IPS-20b (cell line): Measurements from ENCODE around the gene AFF3.
"Not testable (repeated sequence)": the region's sequence is repeated elsewhere in the genome, so short reads cannot be mapped to it uniquely, and the experiment has no call there.

ENCODE experiments used
- H3K27ac ChIP-seq: one replicate; pipeline ENCODE4 v1.5.1; 2013; ENCODE audit warnings: low read length
- H3K27me3 ChIP-seq: 2 replicates; pipeline ENCODE4 v1.6.1; 2013; ENCODE audit warnings: mild to moderate bottlenecking, low read length, inconsistent platforms; ENCODE audit not compliant: insufficient read depth
- H3K36me3 ChIP-seq: 2 replicates; pipeline ENCODE4 v1.6.1; 2013; ENCODE audit warnings: low read depth, mild to moderate bottlenecking, inconsistent platforms, low read length, moderate library complexity; ENCODE audit not compliant: insufficient read depth
- H3K4me1 ChIP-seq: 2 replicates; pipeline ENCODE4 v1.6.1; 2013; ENCODE audit warnings: mild to moderate bottlenecking, control low read depth, inconsistent platforms, low read length, moderate library complexity; ENCODE audit not compliant: insufficient read depth
- H3K4me3 ChIP-seq: 2 replicates; pipeline ENCODE4 v1.5.1; 2013; ENCODE audit warnings: mild to moderate bottlenecking, low read length, inconsistent platforms
- H3K9ac ChIP-seq: 2 replicates; pipeline ENCODE4 v1.6.1; 2013; ENCODE audit warnings: low read depth, mild to moderate bottlenecking, inconsistent platforms, low read length, moderate library complexity
- H3K9me3 ChIP-seq: 2 replicates; pipeline ENCODE4 v1.6.1; 2013; ENCODE audit warnings: mild to moderate bottlenecking, low read depth, low read length, inconsistent platforms; ENCODE audit not compliant: insufficient read depth

Gene AFF3

GRCh38 chr2:100121124-100121718, 21.2 kb downstream of the AFF3 start:
- H3K4me1 ChIP-seq: no peaks in the 10 kb centered on the region
- H3K9me3 ChIP-seq: peaks cover 9% of the 10 kb centered on the region
- H3K27ac ChIP-seq: no peak overlapping the region
- peaks cover 100% of the 10 kb centered on the region for H3K27me3 ChIP-seq
- H3K9ac ChIP-seq: no peak overlapping the region
- H3K36me3 ChIP-seq: no peaks in the 10 kb centered on the region
- no peak overlapping the region for H3K4me3 ChIP-seq

- H3K27ac ChIP-seq: no peak overlapping the region
- H3K4me1 ChIP-seq: no peaks in the 10 kb centered on the region
- no peak overlapping the region for H3K4me3 ChIP-seq
- peaks cover 9% of the 10 kb centered on the region for H3K9me3 ChIP-seq
- no peak overlapping the region for H3K9ac ChIP-seq
- no peaks in the 10 kb centered on the region for H3K36me3 ChIP-seq
- H3K27me3 ChIP-seq: peaks cover 100% of the 10 kb centered on the region
Observed at GRCh38 chr2:100119235-100119634, 23.2 kb downstream of the AFF3 start.

- Histone ChIP-seq H3K4me3 (no peak overlapping the region), H3K36me3 (no peaks in the 10 kb centered on the region), H3K9ac (no peak overlapping the region), H3K9me3 (peaks cover 9% of the 10 kb centered on the region), H3K27me3 (peaks cover 99% of the 10 kb centered on the region), H3K27ac (no peak overlapping the region), H3K4me1 (no peaks in the 10 kb centered on the region)
Observed at GRCh38 chr2:100113990-100114433, 28.4 kb downstream of the AFF3 start.

GRCh38 chr2:100110614-100111000, 31.8 kb downstream of the AFF3 start:
- H3K27ac ChIP-seq: no peak overlapping the region
- H3K4me1 ChIP-seq: peaks cover 9% of the 10 kb centered on the region; the same call in 1 of the 2 replicates
- H3K9ac ChIP-seq: no peak overlapping the region
- H3K27me3 ChIP-seq: peaks cover 99% of the 10 kb centered on the region
- no peaks in the 10 kb centered on the region for H3K36me3 ChIP-seq
- no peak overlapping the region for H3K4me3 ChIP-seq
- no peaks in the 10 kb centered on the region for H3K9me3 ChIP-seq

GRCh38 chr2:100109986-100110613, 32.3 kb downstream of the AFF3 start:
- Histone ChIP-seq H3K27ac (no peak overlapping the region), H3K4me3 (no peak overlapping the region), H3K4me1 (peaks cover 13% of the 10 kb centered on the region; the same call in 1 of the 2 replicates)

GRCh38 chr2:100108648-100109020, 33.8 kb downstream of the AFF3 start:
- H3K9me3 ChIP-seq, H3K27ac ChIP-seq, H3K36me3 ChIP-seq, H3K4me3 ChIP-seq, H3K9ac ChIP-seq: not testable (repeated sequence)
- Histone ChIP-seq H3K4me1 (peaks cover 13% of the 10 kb centered on the region; the same call in 1 of the 2 replicates), H3K27me3 (peaks cover 90% of the 10 kb centered on the region)

More at GRCh38 chr2:100109986-100110613, 32.3 kb downstream of the AFF3 start:
- Histone ChIP-seq H3K36me3 (no peaks in the 10 kb centered on the region), H3K9ac (no peak overlapping the region), H3K9me3 (no peaks in the 10 kb centered on the region), H3K27me3 (peaks cover 99% of the 10 kb centered on the region)

GRCh38 chr2:100107906-100108647, 34.3 kb downstream of the AFF3 start:
- H3K27ac ChIP-seq: no peak overlapping the region
- H3K36me3 ChIP-seq: no peaks in the 10 kb centered on the region
- no peaks in the 10 kb centered on the region for H3K9me3 ChIP-seq
- no peak overlapping the region for H3K4me3 ChIP-seq
- H3K27me3 ChIP-seq: peaks cover 90% of the 10 kb centered on the region
- H3K4me1 ChIP-seq: peaks cover 13% of the 10 kb centered on the region; the same call in 1 of the 2 replicates
- H3K9ac ChIP-seq: no peak overlapping the region

- H3K27me3 ChIP-seq: peaks cover 88% of the 10 kb centered on the region
Observed at GRCh38 chr2:100107440-100107839, 35.0 kb downstream of the AFF3 start.

GRCh38 chr2:100106460-100106859, 35.9 kb downstream of the AFF3 start:
- H3K4me1 ChIP-seq: peaks cover 13% of the 10 kb centered on the region; the same call in 1 of the 2 replicates
- H3K27ac ChIP-seq: no peak overlapping the region
- H3K36me3 ChIP-seq: no peaks in the 10 kb centered on the region
- no peaks in the 10 kb centered on the region for H3K9me3 ChIP-seq
- peak overlapping the region; percentile 51 for H3K4me3 ChIP-seq
- peaks cover 88% of the 10 kb centered on the region for H3K27me3 ChIP-seq
- H3K9ac ChIP-seq: no peak overlapping the region

More at GRCh38 chr2:100107440-100107839, 35.0 kb downstream of the AFF3 start:
- H3K4me1 ChIP-seq: peaks cover 13% of the 10 kb centered on the region; the same call in 1 of the 2 replicates
- no peaks in the 10 kb centered on the region for H3K9me3 ChIP-seq
- no peaks in the 10 kb centered on the region for H3K36me3 ChIP-seq
- H3K9ac ChIP-seq: no peak overlapping the region
- no peak overlapping the region for H3K4me3 ChIP-seq
- no peak overlapping the region for H3K27ac ChIP-seq

GRCh38 chr2:100105678-100106054, 36.7 kb downstream of the AFF3 start:
- H3K9ac ChIP-seq: no peak overlapping the region

GRCh38 chr2:100104718-100105677, 37.4 kb downstream of the AFF3 start:
- no peaks in the 10 kb centered on the region for H3K9me3 ChIP-seq
- H3K9ac ChIP-seq: no peak overlapping the region
- no peaks in the 10 kb centered on the region for H3K36me3 ChIP-seq
- H3K27me3 ChIP-seq: peaks cover 81% of the 10 kb centered on the region
- no peak overlapping the region for H3K27ac ChIP-seq
- peaks cover 13% of the 10 kb centered on the region; the same call in 1 of the 2 replicates for H3K4me1 ChIP-seq
- peak overlapping the region; percentile 51 for H3K4me3 ChIP-seq

More at GRCh38 chr2:100105678-100106054, 36.7 kb downstream of the AFF3 start:
- H3K27ac ChIP-seq: no peak overlapping the region
- H3K27me3 ChIP-seq: peaks cover 84% of the 10 kb centered on the region
- no peaks in the 10 kb centered on the region for H3K9me3 ChIP-seq
- peak overlapping the region; percentile 51 for H3K4me3 ChIP-seq
- H3K36me3 ChIP-seq: no peaks in the 10 kb centered on the region
- H3K4me1 ChIP-seq: peaks cover 13% of the 10 kb centered on the region; the same call in 1 of the 2 replicates
